ENCODE data around the gene NOTCH2.

- TF ChIP-seq CTCF (IDR thresholded peaks at IDR 0.05) (no peak), POLR2A (IDR thresholded peaks at IDR 0.05) (no peak)
These were observed 170.3 kb downstream of the NOTCH2 start for GRCh38 chr1:119898981-119899720.
